SW 1271 (cell line): Measurements from ENCODE around the gene TRAM2.
"Not testable (repeated sequence)": the region's sequence is repeated elsewhere in the genome, so short reads cannot be mapped to it uniquely, and the experiment has no call there.

Source experiments
- DNase-seq, 2 experiments: peaks; one replicate each; lab custom pipeline; 2025; lab: John Stamatoyannopoulos, UW

TRAM2 gene

GRCh38 chr6:52493669-52494068 is 83.2 kb downstream of the TRAM2 start:
- DNase-seq: no peak

GRCh38 chr6:52491203-52492069 is 85.4 kb downstream of the TRAM2 start:
- DNase-seq: no peak

- DNase-seq: no peak
Measured at GRCh38 chr6:52489881-52490280, 87.0 kb downstream of the TRAM2 start.

- no peak for DNase-seq
Measured at GRCh38 chr6:52483671-52484003, 93.2 kb downstream of the TRAM2 start.

GRCh38 chr6:52482903-52483670 is 93.8 kb downstream of the TRAM2 start:
- no peak for DNase-seq

- no peak for DNase-seq
Measured at GRCh38 chr6:52475307-52475706, 101.6 kb downstream of the TRAM2 start.

- DNase-seq: no peak
Measured at GRCh38 chr6:52474173-52474572, 102.7 kb downstream of the TRAM2 start.

- not testable (repeated sequence) for DNase-seq
Measured at GRCh38 chr6:52461194-52461593, 115.7 kb downstream of the TRAM2 start.

- no peak for DNase-seq
Measured at GRCh38 chr6:52457096-52457495, 119.8 kb downstream of the TRAM2 start.

- DNase-seq: peak in 1 of 2 experiments; percentile 10
Measured at GRCh38 chr6:52454556-52454955, 122.3 kb downstream of the TRAM2 start.
